Small intestine (tissue), 7 donors: Measurements from ENCODE around the gene TNC. TPM values are rescaled to one million over a fixed set of nuclear protein-coding genes. Genes with fewer than 3 reads are reported as not detected.

Experiments used
- DNase-seq, 2 donors: peaks; one replicate each; pipeline versions ENCODE4 v3.0.0 to v3.0.0-alpha.2; 2013
- FAIRE-seq: peaks from 2 replicates; lab custom pipeline; 2012; peaks lifted over from hg19 to GRCh38; lab: Jason Lieb, UNC
- H3K27ac ChIP-seq, 3 donors: one replicate each; pipeline ENCODE4 v1.5.1; 2013; ENCODE audit warnings: low read length in 2 of 3, mild to moderate bottlenecking in 2 of 3, control low read depth in 1 of 3, inconsistent platforms in 1 of 3, low read depth in 1 of 3, moderate library complexity in 1 of 3
- H3K27me3 ChIP-seq, 3 donors: one replicate each; pipeline ENCODE4 v1.6.1; 2013; ENCODE audit warnings: low read length in 3 of 3, inconsistent platforms in 1 of 3; ENCODE audit not compliant: control insufficient read depth in 3 of 3, insufficient read depth in 3 of 3
- H3K36me3 ChIP-seq, 3 donors: one replicate each; pipeline ENCODE4 v1.6.1; 2013; ENCODE audit warnings: low read length in 3 of 3, inconsistent platforms in 1 of 3, low read depth in 1 of 3, mild to moderate bottlenecking in 1 of 3, moderate library complexity in 1 of 3; ENCODE audit not compliant: control insufficient read depth in 3 of 3, insufficient read depth in 2 of 3
- H3K4me1 ChIP-seq, 3 donors: one replicate each; pipeline ENCODE4 v1.6.1; 2013; ENCODE audit warnings: low read length in 2 of 3, inconsistent platforms in 1 of 3, low read depth in 1 of 3, mild to moderate bottlenecking in 1 of 3, moderate library complexity in 1 of 3; ENCODE audit not compliant: control insufficient read depth in 3 of 3, insufficient read depth in 2 of 3
- H3K4me3 ChIP-seq, 3 donors: one replicate each; pipeline ENCODE4 v1.5.1; 2013; ENCODE audit warnings: low read length in 3 of 3, control low read depth in 1 of 3, inconsistent platforms in 1 of 3, low read depth in 1 of 3, mild to moderate bottlenecking in 1 of 3, moderate library complexity in 1 of 3
- H3K9me3 ChIP-seq, 2 donors: one replicate each; pipeline ENCODE4 v1.6.1; 2013; ENCODE audit warnings: low read depth in 1 of 2, low read length in 1 of 2; ENCODE audit not compliant: control insufficient read depth in 2 of 2, insufficient read depth in 1 of 2
- WGBS, 3 donors: extraction: QIAGEN DNeasy Blood & Tissue Kit; methylation state at CpG; one replicate each; pipeline ENCODE4 v1.1.7; 2013; 5-methylcytosine and 5-hydroxymethylcytosine counted together
- polyA plus RNA-seq, 4 donors: library from polyadenylated mRNA; stranded (reverse) in 3 of 4; unstranded in 1 of 4; fragments of 200-250 nt in 3 of 4; fragments of 120-200 nt in 1 of 4; gene quantifications; one replicate each; pipeline versions ENCODE4 v1.2.1 to v1.2.3, GENCODE V29; 2013
- donor health status: healthy with polysubstance abuse.
- donor health status: control.
- donor health status: control.
- donor health status: Bipolar disorder and iron deficiency.
- donor health status: healthy.

The TNC gene
- polyA plus RNA-seq, 4 donors: 0.54 to 19.6 (median 3.9) TPM

DNA sequence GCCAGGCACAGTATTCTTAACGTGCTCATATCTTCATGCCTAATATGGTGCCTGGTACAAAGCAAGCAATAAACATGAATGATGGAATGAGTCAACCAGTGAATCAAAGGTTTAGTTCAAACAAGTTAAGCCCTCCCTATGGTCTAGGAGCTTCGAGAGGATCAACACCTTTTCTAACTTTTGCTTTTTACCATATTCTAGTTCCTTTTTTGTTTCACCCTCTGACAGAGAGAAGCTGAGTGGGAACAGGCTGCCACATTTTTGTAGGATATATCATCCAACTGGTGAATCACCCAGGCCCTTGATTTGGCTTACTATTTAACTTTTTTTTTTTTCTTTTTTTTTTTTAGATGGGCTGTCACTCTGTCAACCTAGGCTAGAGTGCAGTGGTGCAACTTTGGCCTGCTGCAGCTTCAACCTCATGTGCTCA lies 39.3 kb upstream of the TNC start:
- peaks cover 0 to 4% (median 0%) of the 10 kb centered on the region in 3 donors for H3K4me1 ChIP-seq
- WGBS, 3 donors: 13 to 43% (median 16%) methylated on average over 2 of the region's 2 CpGs
- no peaks in the 10 kb centered on the region for H3K9me3 ChIP-seq
- FAIRE-seq (no peak), DNase-seq (peak; percentile 13 to 32)
- no peak overlapping the region for H3K4me3 ChIP-seq
- peaks cover 0 to 8% (median 0%) of the 10 kb centered on the region in 3 donors for H3K27me3 ChIP-seq
- no peaks in the 10 kb centered on the region for H3K36me3 ChIP-seq
- no peak overlapping the region for H3K27ac ChIP-seq

- DNase-seq: no peak
Observed at GRCh38 chr9:115155037-115155436, 37.1 kb upstream of the TNC start.

GRCh38 chr9:115154617-115155016 lies 36.7 kb upstream of the TNC start:
- Histone ChIP-seq H3K9me3 (no peaks in the 10 kb centered on the region), H3K4me3 (no peak overlapping the region), H3K27ac (no peak overlapping the region), H3K27me3 (peaks cover 0 to 8% (median 0%) of the 10 kb centered on the region in 3 donors), H3K4me1 (peaks cover 0 to 5% (median 0%) of the 10 kb centered on the region in 3 donors), H3K36me3 (no peaks in the 10 kb centered on the region)
- no peak for FAIRE-seq
- DNase-seq: no peak

More at GRCh38 chr9:115155037-115155436, 37.1 kb upstream of the TNC start:
- H3K27ac ChIP-seq: no peak overlapping the region
- peaks cover 0 to 8% (median 0%) of the 10 kb centered on the region in 3 donors for H3K27me3 ChIP-seq
- no peak overlapping the region for H3K4me3 ChIP-seq
- 80 to 82% (median 81%) methylated on average over 4 of the region's 4 CpGs for WGBS, 3 donors
- H3K36me3 ChIP-seq: no peaks in the 10 kb centered on the region
- peaks cover 0 to 5% (median 0%) of the 10 kb centered on the region in 3 donors for H3K4me1 ChIP-seq
- no peak for FAIRE-seq
- H3K9me3 ChIP-seq: no peaks in the 10 kb centered on the region

DNA sequence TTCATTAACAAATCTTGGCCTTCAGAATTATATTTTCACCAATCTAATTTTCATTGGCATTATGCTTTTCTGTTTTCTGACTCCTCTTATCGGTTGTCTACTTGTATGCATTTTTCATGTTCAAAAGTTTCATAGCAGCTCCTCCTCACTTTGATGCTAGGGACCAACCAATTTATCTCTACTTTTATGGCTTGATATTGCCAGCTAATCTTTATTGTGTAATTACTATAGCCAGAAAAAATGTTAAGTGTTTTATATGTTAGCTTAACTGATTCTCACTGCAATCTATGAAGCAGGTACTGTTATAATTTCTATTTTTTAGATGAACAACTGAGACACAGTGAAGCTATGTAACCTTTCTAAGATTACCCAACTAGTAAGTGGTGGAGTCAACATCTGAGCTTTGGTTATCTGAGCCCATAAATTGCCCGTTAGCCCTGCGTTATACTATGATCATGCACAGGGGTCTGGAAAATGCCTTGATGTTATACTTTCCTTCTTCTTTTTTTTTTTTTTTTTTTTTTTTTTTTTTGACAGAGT lies 34.4 kb upstream of the TNC start:
- FAIRE-seq: peak; percentile 62
- H3K4me3 ChIP-seq: no peak overlapping the region
- DNase-seq: peak; percentile 63 to 71
- H3K9me3 ChIP-seq: no peaks in the 10 kb centered on the region
- no peak overlapping the region for H3K27ac ChIP-seq
- peaks cover 0 to 8% (median 3%) of the 10 kb centered on the region in 3 donors for H3K27me3 ChIP-seq
- peaks cover 0 to 5% (median under 1%) of the 10 kb centered on the region in 3 donors for H3K4me1 ChIP-seq
- WGBS, 3 donors: 23 to 60% (median 40%) methylated on average over 3 of the region's 3 CpGs
- H3K36me3 ChIP-seq: no peaks in the 10 kb centered on the region

- DNase-seq (no peak), FAIRE-seq (no peak)
- no peaks in the 10 kb centered on the region for H3K36me3 ChIP-seq
- H3K27me3 ChIP-seq: peaks cover 0 to 3% (median 2%) of the 10 kb centered on the region in 3 donors
- peaks cover 0 to 8% (median 5%) of the 10 kb centered on the region in 3 donors for H3K4me1 ChIP-seq
- no peaks in the 10 kb centered on the region for H3K9me3 ChIP-seq
- WGBS, 3 donors: 60 to 65% (median 64%) methylated on average over 3 of the region's 3 CpGs
- H3K27ac ChIP-seq: no peak overlapping the region
- no peak overlapping the region for H3K4me3 ChIP-seq
Observed at GRCh38 chr9:115148721-115149120, 30.8 kb upstream of the TNC start.

DNA sequence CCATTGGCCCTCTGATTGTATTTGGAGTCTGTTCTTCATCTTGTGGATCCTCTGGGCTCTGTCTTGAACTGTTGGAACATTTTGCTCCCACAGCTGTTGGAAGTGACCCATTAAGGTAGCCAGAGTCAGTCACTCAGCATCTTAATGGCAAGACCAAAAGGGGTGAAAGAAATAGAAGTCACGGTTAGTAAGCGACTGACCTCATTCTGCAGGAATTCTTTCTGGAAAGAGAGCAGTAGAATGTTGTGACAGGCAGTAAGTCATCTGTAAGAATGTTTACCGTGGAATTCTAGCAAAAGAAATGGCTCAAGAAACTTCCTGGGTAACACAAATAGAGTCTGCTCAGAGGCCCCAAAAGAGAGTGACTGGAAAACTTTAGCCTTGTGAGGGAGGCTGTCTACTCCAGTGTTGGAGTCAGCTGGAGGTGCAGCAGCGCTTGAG lies 28.6 kb upstream of the TNC start:
- Histone ChIP-seq H3K4me1 (peaks cover 0 to 8% (median 5%) of the 10 kb centered on the region in 3 donors), H3K27me3 (peaks cover 0 to 3% (median 2%) of the 10 kb centered on the region in 3 donors), H3K9me3 (no peaks in the 10 kb centered on the region), H3K4me3 (no peak overlapping the region), H3K27ac (peak overlapping the region in 2 of 3 donors; percentile 32 to 52), H3K36me3 (no peaks in the 10 kb centered on the region)
- DNase-seq (no peak), FAIRE-seq (no peak)
- 65 to 79% (median 70%) methylated on average over 4 of the region's 4 CpGs for WGBS, 3 donors

- no peak for FAIRE-seq
- 82 to 89% (median 89%) methylated on average over 2 of the region's 2 CpGs for WGBS, 3 donors
- no peak for DNase-seq
- no peak overlapping the region for H3K4me3 ChIP-seq
- peaks cover 0 to 3% (median 2%) of the 10 kb centered on the region in 3 donors for H3K27me3 ChIP-seq
- no peaks in the 10 kb centered on the region for H3K36me3 ChIP-seq
- peaks cover 0 to 8% (median 0%) of the 10 kb centered on the region in 3 donors for H3K4me1 ChIP-seq
- H3K27ac ChIP-seq: no peak overlapping the region
- H3K9me3 ChIP-seq: no peaks in the 10 kb centered on the region
Observed at GRCh38 chr9:115144706-115145105, 26.7 kb upstream of the TNC start.

DNA sequence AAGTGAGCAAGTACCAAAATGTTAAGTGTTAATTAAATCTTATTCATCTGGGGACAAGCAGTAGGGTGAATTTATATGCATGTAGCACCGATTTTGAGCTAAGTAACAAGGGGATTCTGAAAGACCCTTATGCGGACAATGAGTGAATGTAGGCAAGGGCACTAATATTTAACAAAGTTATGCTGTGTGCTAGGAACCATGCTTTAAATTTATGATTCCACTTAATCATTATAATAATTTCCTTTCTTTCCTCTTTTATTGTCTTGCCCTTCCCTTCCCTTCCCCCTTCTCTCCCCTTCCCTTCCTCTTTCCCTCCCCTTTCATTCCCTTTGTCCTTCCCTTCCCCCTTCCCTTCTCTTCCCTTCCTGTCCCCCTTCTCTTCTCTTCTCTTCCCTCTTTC lies 25.7 kb upstream of the TNC start:
- no peaks in the 10 kb centered on the region for H3K9me3 ChIP-seq
- DNase-seq: no peak
- no peaks in the 10 kb centered on the region for H3K36me3 ChIP-seq
- peaks cover 0 to 2% (median 0%) of the 10 kb centered on the region in 3 donors for H3K27me3 ChIP-seq
- H3K27ac ChIP-seq: no peak overlapping the region
- FAIRE-seq: no peak
- WGBS, 3 donors: 35 to 71% (median 62%) methylated on average over 2 of the region's 2 CpGs
- no peak overlapping the region for H3K4me3 ChIP-seq
- peaks cover 0 to 8% (median 0%) of the 10 kb centered on the region in 3 donors for H3K4me1 ChIP-seq
